OCI-M1 (cell line): ENCODE measurements around the gene PARVB.

Experiments used
- DNase-seq: peaks from one replicate; lab custom pipeline; 2025; lab: John Stamatoyannopoulos, UW

PARVB gene

GRCh38 chr22:44218071-44218470 lies 194.0 kb downstream of the PARVB start:
- DNase-seq = no peak

- DNase-seq = no peak
Measured at GRCh38 chr22:44219101-44219870, 195.2 kb downstream of the PARVB start.

GRCh38 chr22:44220727-44221680 lies 196.9 kb downstream of the PARVB start:
- DNase-seq = no peak

- DNase-seq = no peak
Measured at GRCh38 chr22:44221710-44222475, 197.8 kb downstream of the PARVB start.
